ENCODE data around the gene LIMS1.
"Not testable (repeated sequence)": the region's sequence is repeated elsewhere in the genome, so short reads cannot be mapped to it uniquely, and the experiment has no call there.

LIMS1 gene

DNA sequence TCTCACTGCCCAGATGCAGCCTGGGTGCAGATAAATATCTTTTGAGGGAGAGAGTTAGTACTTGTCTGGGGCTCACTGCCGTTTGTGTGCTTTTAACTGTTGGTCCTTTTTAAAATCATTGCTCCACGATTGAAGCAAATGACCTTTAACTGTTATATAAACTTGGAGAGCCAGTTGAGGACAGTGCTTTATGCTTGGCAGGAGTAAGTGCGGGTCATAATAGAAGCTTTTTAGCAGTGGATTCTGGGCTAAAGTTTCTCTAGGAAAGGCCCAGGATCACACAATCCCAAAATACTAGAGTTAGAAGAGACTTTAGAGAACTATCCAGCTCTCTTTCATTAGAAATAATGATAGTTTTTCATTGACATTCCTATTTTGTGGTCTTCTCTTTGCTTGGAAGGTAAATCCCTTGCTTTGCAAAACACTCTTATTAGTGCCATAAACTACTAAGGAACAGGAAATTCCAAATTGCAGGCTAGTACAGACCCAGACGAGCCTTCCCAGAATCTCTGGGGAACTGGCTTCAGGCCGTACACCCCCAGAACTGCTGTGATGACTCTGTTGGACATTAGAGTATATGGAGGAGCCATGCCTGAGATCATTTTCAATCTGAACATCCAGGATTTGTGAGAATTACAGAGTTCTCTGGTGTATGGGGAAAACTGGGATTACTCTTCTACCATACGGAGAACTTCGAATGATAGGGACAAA lies 19.1 kb downstream of the LIMS1 start:
- no peak for DNase-seq

- DNase-seq, result no peak
Measured at GRCh38 chr2:108554528-108554927, 20.3 kb downstream of the LIMS1 start.

GRCh38 chr2:108555572-108555971 lies 21.3 kb downstream of the LIMS1 start:
- no peak for DNase-seq

- DNase-seq, result not testable (repeated sequence)
Measured at GRCh38 chr2:108556581-108556980, 22.3 kb downstream of the LIMS1 start.

- no peak for DNase-seq
Measured at GRCh38 chr2:108560241-108560811, 26.1 kb downstream of the LIMS1 start.

DNA sequence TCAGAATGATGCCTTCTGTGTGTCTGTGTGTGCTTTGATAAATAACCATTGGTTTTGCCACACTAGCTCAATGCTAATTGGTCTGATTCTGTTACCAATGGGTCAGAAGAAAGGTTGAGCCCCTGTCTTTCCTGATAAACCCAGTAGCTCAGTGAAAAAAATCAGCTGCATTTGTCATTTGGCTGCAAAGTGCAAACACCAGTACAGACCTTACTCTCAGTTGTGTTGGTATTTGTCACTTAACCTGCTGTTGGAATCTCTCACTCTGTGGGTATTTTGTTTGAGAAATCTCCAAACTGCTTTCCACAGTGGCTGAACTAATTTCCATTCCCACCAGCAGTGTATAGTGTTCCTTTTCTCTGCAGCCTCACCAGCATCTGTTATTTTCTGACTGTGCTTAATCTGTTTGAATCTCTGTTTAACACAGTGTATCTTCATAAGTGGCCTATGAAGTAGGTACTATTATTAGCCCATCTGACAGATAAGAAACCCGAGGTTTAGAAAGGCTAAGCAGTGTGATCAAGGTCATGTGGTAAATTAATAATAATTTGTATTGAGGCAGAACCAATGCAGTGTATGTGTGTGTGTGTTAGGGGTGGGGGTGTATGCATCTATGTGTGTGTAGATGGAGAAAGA lies 26.7 kb downstream of the LIMS1 start:
- no peak for DNase-seq

GRCh38 chr2:108562274-108562673 lies 28.0 kb downstream of the LIMS1 start:
- DNase-seq, result no peak

DNA sequence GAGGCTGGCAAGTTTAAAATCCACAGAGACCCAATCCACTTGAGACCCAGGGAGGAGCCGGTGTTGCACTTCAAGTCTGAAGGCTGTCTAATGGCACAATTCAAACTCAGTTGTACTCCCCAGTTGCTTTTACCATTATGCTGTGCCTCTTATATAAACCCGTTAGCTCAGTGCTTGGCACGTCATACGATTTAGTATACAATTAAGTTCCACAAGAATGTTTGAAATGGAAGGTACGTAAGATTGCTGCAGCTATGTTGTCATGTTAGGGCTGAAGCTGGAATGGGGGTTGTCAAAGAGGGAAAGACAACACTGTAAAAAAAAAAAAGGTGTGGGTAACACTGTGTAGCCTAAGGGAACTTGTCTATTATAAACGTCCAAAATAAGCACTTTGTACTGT lies 30.2 kb downstream of the LIMS1 start:
- DNase-seq, result no peak

DNA sequence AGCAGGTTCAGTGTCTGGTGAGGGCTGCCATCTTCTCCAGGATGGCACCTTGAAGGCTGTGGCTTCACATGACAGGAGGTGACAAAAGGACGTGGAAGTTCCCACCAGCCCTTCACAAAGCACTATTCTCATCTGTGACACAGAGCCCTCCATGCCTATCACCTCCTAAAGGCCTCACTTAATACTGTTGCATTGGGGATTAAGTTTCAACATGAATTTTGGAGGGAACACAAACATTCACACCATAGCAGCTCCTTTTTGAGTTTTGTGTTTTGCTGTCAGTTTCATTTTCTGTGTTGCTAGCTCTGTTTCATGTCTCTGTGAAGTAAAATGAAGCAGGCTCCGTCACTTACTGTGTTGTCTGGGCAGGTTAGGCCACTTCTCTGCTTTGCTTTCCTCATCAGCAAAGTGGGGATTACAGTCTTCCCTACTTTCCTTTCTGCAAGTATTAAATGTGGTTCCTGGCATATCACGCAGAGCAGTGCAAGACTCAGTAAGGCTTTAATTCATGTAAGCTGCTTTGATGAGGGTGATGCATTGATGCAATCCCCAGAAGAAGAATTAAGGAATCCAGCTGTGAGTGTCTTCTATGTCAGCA lies 31.6 kb downstream of the LIMS1 start:
- peak; percentile 31 for DNase-seq

DNA sequence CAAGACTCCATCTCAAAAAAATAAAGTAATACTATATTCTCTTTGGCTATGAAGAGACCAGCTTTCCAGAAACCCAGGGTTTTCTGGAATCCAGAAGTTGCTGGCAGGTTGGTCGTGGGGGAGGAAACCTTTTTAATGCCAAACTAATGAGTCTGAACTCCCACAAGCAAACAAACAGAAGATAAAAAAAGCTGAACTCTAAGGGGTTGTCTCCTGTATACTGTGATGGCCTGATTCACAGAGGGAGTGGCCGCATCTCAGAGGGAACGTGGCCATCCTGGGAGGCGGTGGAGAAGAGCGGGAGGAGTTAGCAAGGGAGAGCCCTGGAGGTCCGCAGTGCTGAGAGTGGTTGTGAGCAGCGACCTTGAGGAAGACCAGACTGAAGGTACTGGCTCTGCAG lies 36.1 kb downstream of the LIMS1 start:
- no peak for DNase-seq

- no peak for DNase-seq
Measured at GRCh38 chr2:108571286-108571685, 37.0 kb downstream of the LIMS1 start.

DNA sequence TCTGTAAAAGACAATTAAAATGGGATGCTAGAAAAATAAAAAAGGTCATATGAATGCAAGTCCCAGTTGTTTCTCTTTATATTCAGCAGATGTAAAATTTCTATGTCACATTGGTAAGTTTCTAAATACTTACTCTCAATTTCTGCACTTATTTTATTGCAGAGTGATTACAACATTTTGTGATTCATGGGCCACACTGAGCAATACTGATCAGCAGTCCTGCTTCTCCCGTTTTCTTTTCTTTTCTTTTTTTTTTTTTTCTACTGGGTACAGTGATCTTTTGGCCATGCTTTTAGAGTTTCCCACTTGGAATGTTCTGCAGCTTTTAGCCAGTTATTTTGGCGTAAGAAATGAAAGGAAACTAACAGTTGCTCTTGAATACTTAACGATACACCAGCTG lies 38.8 kb downstream of the LIMS1 start:
- DNase-seq, result no peak

- no peak for DNase-seq
Measured at GRCh38 chr2:108574332-108574731, 40.1 kb downstream of the LIMS1 start.

- DNase-seq, result no peak
Measured at GRCh38 chr2:108575132-108575966, 41.1 kb downstream of the LIMS1 start.

DNA sequence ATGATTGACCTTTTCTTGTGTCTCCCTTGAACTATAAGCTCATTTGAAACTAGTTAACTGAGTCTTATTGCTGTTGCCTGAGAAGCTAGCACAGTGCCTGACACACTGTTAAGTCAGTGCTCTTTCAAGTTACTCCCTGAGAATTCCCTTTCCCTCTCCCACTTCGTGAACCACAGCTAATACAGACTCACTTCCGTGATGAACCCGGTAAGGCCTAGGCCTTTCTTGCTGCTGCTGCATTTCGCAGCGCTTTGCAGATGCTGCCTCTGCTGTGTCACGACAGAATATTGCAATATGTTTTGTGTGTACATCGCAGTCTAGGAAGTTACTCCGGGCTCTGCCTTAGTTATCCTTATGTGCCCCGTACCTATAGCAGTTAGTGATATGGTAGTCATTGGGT lies 42.8 kb downstream of the LIMS1 start:
- DNase-seq, result no peak

- DNase-seq, result no peak
Measured at GRCh38 chr2:108579623-108580022, 45.4 kb downstream of the LIMS1 start.

DNA sequence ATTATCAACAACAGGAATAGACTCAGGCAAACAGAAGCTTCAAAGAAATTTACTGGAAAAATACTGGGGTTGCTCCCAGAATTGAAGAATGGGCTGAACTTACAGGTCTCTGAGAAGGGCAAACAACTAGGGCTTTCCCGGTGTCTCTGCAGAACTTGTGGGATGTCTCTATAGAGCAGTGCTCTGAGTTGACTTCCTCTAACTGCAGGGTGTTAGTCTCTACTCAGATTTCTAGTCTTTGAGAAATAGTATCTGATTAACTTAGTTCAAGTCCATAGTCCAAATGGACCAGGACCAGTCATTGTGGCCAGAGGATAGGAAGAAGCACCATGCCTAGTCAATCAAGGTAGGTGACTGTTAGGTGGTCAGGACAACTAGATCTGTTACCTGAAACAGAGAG lies 45.8 kb downstream of the LIMS1 start:
- no peak for DNase-seq

GRCh38 chr2:108583903-108584520 lies 49.7 kb downstream of the LIMS1 start:
- DNase-seq, result peak; percentile 72

DNA sequence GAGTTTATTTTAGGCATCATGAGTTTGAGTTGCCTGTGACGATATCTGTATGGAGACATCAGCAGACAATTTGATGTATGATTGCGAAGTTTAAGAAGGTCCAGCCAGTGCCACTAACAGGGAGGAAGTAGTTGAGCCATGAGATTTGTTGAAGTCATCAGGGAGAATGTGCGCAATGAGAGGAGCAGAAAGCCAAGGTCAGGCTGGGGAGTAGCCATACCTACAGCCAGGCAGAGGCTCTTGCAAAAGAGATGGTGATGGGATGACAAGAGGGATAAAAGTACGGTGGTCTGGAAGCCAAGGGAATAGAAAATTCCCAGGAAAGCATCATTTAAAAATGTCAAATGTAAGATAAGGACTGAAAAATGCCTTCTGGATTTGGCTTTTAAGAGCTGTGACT lies 51.2 kb downstream of the LIMS1 start:
- no peak for DNase-seq

GRCh38 chr2:108586116-108586515 lies 51.8 kb downstream of the LIMS1 start:
- no peak for DNase-seq

DNA sequence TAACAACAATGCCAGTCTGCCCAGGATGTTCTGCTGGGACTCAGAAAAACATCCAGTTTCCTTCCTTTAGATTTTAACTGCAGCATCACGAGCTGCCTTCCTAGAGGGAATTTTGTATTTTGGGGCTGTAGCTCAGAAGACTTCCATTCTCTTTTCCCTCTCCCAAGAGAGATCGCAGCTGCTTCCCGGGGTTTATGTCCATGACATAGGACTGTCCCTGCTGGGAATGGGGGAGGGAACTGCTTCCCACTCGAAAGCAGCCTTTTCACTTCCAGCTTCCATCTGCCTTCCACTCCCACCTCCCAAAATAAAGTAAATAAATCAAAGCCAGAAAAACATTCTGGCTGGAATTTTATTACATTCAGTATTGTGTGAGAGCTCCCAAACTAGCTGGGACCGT lies 52.4 kb downstream of the LIMS1 start:
- DNase-seq, result no peak

DNA sequence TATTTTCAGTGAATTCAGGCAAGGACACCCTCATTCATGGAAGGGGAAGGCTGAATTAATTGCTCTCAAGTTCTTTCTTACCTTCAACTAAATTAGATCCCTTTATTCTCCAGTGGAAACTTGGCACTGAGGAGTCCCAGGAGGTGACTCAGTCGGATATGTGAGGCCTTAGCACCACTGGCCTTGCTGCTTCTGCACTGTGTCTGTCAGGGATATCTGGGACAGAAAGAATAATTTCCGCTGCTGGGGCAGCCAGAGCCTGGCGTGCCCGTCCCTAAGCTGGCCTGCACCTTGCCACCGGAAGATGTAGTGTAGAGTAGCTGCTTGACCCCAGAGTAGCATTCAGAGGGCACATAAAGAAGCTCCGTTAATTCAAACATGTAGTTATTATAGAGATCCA lies 53.4 kb downstream of the LIMS1 start:
- no peak for DNase-seq

Measured in CD4-positive, alpha-beta T cell treated with Interleukin-17A for 1 hour (primary cell).